HepG2 (cell line): ENCODE data around the gene ABRACL. TPM values are rescaled to one million over a fixed set of nuclear protein-coding genes. Genes with fewer than 3 reads are reported as not detected.

ENCODE experiments used
- BHLHE40 ChIP-seq: IDR thresholded peaks from 2 replicates; pipeline ENCODE4 v1.6.1; 2011; ENCODE audit warnings: low read length, improper control_type of control experiment
- FLYWCH1 ChIP-seq: sonication (generic); formaldehyde crosslinking; IDR thresholded peaks from 2 replicates; pipeline ENCODE4 v1.8.1; 2023; ENCODE audit warnings: mild to moderate bottlenecking, missing genetic modification reagents
- FOXC1 ChIP-seq: sonication (generic); formaldehyde crosslinking; IDR thresholded peaks from 2 replicates; pipeline ENCODE4 v1.8.0; 2022; ENCODE audit warnings: mild to moderate bottlenecking, missing genetic modification reagents, borderline replicate concordance
- FOXJ3 ChIP-seq: sonication (generic); formaldehyde crosslinking; IDR thresholded peaks from 2 replicates; pipeline ENCODE4 v1.4.0; 2020; ENCODE audit warnings: missing genetic modification reagents, mild to moderate bottlenecking, borderline replicate concordance
- NCOR1 ChIP-seq: fragments of 200-600 bp; sonication (generic); IDR thresholded peaks from 2 replicates; pipeline ENCODE4 v1.7.0; 2017; ENCODE audit warnings: antibody characterized with exemption, low read length, borderline replicate concordance
- NFRKB ChIP-seq: fragments of 450-650 bp; IDR thresholded peaks from 2 replicates; pipeline ENCODE4 v1.6.1; 2017
- PCBP2 ChIP-seq: fragments of 200-400 bp; formaldehyde crosslinking; optimal IDR thresholded peaks from 2 replicates; pipeline ENCODE3; 2018; ENCODE audit warnings: low read length, low read depth; ENCODE audit not compliant: poor library complexity, severe bottlenecking
- PHF8 ChIP-seq: sonication (generic); formaldehyde crosslinking; IDR thresholded peaks from 2 replicates; pipeline ENCODE4 v1.5.0; 2020; ENCODE audit warnings: missing genetic modification reagents
- SAP130 ChIP-seq: IDR thresholded peaks from 2 replicates; pipeline ENCODE4 v1.6.1; 2016; ENCODE audit warnings: low read depth
- TBP ChIP-seq: sonication (generic); formaldehyde crosslinking; IDR thresholded peaks from 2 replicates; pipeline ENCODE4 v1.5.0; 2020; ENCODE audit warnings: missing genetic modification reagents
- THYN1 ChIP-seq: sonication (generic); formaldehyde crosslinking; IDR thresholded peaks from 2 replicates; pipeline ENCODE4 v1.8.1; 2023; ENCODE audit warnings: low read depth, mild to moderate bottlenecking, moderate library complexity, missing genetic modification reagents, borderline replicate concordance
- TMF1 ChIP-seq: sonication (generic); formaldehyde crosslinking; IDR thresholded peaks from 2 replicates; pipeline ENCODE4 v1.8.1; 2022; ENCODE audit warnings: low read depth, missing genetic modification reagents
- ZBTB7B ChIP-seq: sonication (generic); formaldehyde crosslinking; IDR thresholded peaks from 2 replicates; pipeline ENCODE4 v1.4.0; 2020; ENCODE audit warnings: missing genetic modification reagents
- ZNF343 ChIP-seq: sonication (generic); formaldehyde crosslinking; IDR thresholded peaks from 2 replicates; pipeline ENCODE4 v1.4.0; 2020; ENCODE audit warnings: mild to moderate bottlenecking, missing genetic modification reagents
- ZNF367 ChIP-seq: sonication (generic); formaldehyde crosslinking; IDR thresholded peaks from 2 replicates; pipeline ENCODE4 v1.4.0; 2020; ENCODE audit warnings: missing genetic modification reagents, borderline replicate concordance
- ZNF619 ChIP-seq: sonication (generic); formaldehyde crosslinking; IDR thresholded peaks from 2 replicates; pipeline ENCODE4 v1.4.0; 2020; ENCODE audit warnings: mild to moderate bottlenecking, missing genetic modification reagents
- ZNF75D ChIP-seq: sonication (generic); formaldehyde crosslinking; IDR thresholded peaks from 2 replicates; pipeline ENCODE4 v1.8.1; 2023; ENCODE audit warnings: missing genetic modification reagents, mild to moderate bottlenecking, borderline replicate concordance
- ZNF766 ChIP-seq: sonication (generic); formaldehyde crosslinking; IDR thresholded peaks from 2 replicates; pipeline ENCODE4 v1.5.0; 2020; ENCODE audit warnings: missing genetic modification reagents, borderline replicate concordance
- ZNF782 ChIP-seq: sonication (generic); formaldehyde crosslinking; IDR thresholded peaks from 2 replicates; pipeline ENCODE4 v1.4.0; 2020; ENCODE audit warnings: missing genetic modification reagents, mild to moderate bottlenecking, borderline replicate concordance
- ZNF883 ChIP-seq: sonication (generic); formaldehyde crosslinking; IDR thresholded peaks from 2 replicates; pipeline ENCODE4 v1.5.1; 2020; ENCODE audit warnings: mild to moderate bottlenecking, missing genetic modification reagents; ENCODE audit errors: not compliant biosample characterization
- ZSCAN9 ChIP-seq: IDR thresholded peaks from 2 replicates; pipeline ENCODE4 v1.6.1; 2016; ENCODE audit warnings: borderline replicate concordance
- polyA plus RNA-seq, 8 experiments: library from polyadenylated mRNA; depleted of rRNA in 3 of 8; stranded (reverse) in 7 of 8; unstranded in 1 of 8; fragments of >200 nt; fragmentation: Illumina TruSeq in 4 of 8; extraction: Trizol in 4 of 8; gene quantifications; 2 replicates each; pipeline versions ENCODE4 v1.2.1 to v1.2.3, GENCODE V29; 2011 to 2016; ENCODE audit warnings: low read depth in 4 of 8, missing spikeins in 1 of 8, mixed read lengths in 1 of 8; ENCODE audit not compliant: insufficient read depth in 1 of 8
- total RNA-seq, 5 experiments: library from RNA; depleted of rRNA; stranded (reverse); fragments of >200 nt; fragmentation: Illumina TruSeq; extraction: Trizol; gene quantifications; 2 replicates each; pipeline ENCODE4 v1.2.3, GENCODE V29; 2016; ENCODE audit warnings: low read depth in 1 of 5
- TF ChIP-seq, protein P1 (sequence below), 2 experiments: fragments of 450-650 bp in 1 of 2; sonication (generic) in 1 of 2; formaldehyde crosslinking; IDR thresholded peaks; 2 replicates each; pipeline versions ENCODE4 v1.5.0 to v1.8.0; 2020 to 2022; ENCODE audit warnings: mild to moderate bottlenecking in 1 of 2, missing genetic modification reagents in 1 of 2
- TF ChIP-seq, protein P2 (sequence below): sonication (generic); formaldehyde crosslinking; IDR thresholded peaks from 2 replicates; pipeline ENCODE4 v1.5.0; 2020; ENCODE audit warnings: missing genetic modification reagents
- TF ChIP-seq, protein P3 (sequence below), 2 experiments: sonication (generic) in 1 of 2; formaldehyde crosslinking in 1 of 2; IDR thresholded peaks; 2 replicates each; pipeline versions ENCODE4 v1.4.0 to v1.6.1; 2016 to 2020; ENCODE audit warnings: borderline replicate concordance in 1 of 2, low read depth in 1 of 2, mild to moderate bottlenecking in 1 of 2, missing genetic modification reagents in 1 of 2

Gene ABRACL
- total and polyA plus RNA-seq, 2 of the 13 experiments (the other 11 are each of a cell fraction or from before 2014, with no cell fraction given), result 1.4 to 5.4 TPM

DNA sequence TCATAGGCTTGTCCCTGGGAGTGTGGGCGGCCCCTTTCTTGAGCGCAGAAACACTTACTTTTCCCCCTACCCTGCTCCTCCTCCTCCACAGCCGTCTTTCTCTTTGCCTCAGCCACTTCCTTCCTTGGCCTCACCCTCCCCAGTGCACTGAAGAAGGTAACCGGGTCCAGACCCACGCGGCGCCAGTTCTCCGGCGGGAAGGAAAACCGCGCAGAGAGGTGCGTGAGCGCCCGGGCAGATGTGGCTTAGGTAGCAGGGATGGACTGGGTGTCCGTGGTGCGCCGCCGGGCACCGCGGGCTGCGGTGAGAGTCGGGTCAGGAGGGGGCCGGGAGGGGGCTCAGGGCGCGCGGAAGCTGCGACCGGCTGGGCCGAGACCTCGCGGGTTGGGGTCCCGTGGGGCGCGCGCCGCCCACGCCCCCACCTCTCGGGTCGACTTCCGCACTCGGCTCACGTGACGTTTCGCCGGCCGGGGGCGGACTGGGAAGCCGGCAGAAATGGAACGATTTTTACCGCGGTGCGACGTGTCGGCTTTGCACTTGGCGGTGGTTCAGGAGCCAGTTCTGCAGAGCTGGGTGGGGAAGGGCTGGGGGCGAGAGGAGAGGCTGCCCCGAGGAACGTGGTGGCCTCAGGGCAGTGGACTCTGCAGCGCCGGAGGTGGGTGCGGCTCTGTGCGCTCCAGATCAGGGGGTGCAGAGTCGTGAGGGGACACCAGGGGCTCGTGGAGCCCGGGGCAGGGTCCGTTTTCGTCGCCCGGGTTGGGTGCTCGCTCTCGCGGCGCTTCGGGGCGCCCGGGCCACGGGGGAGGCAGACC, at the start of gene ABRACL (continued):
- TF ChIP-seq FOXC1 (CRISPR knock-in tag), result peak; percentile 57; the same call in 1 of the 2 replicates
- no peak for TF ChIP-seq ZNF75D (CRISPR knock-in tag)
- no peak for TF ChIP-seq FLYWCH1 (CRISPR knock-in tag)
- TF ChIP-seq, protein P1, sequence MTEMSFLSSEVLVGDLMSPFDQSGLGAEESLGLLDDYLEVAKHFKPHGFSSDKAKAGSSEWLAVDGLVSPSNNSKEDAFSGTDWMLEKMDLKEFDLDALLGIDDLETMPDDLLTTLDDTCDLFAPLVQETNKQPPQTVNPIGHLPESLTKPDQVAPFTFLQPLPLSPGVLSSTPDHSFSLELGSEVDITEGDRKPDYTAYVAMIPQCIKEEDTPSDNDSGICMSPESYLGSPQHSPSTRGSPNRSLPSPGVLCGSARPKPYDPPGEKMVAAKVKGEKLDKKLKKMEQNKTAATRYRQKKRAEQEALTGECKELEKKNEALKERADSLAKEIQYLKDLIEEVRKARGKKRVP (CRISPR knock-in tag; IDR thresholded peaks at IDR 0.05), result no peak
- peak; percentile 68; the same call in 1 of the 2 replicates for TF ChIP-seq BHLHE40
- TF ChIP-seq ZSCAN9 (CRISPR knock-in tag), result no peak
- TF ChIP-seq THYN1 (CRISPR knock-in tag), result no peak
- TF ChIP-seq PCBP2, result no peak
- TF ChIP-seq NCOR1, result no peak
- TF ChIP-seq, protein P2, sequence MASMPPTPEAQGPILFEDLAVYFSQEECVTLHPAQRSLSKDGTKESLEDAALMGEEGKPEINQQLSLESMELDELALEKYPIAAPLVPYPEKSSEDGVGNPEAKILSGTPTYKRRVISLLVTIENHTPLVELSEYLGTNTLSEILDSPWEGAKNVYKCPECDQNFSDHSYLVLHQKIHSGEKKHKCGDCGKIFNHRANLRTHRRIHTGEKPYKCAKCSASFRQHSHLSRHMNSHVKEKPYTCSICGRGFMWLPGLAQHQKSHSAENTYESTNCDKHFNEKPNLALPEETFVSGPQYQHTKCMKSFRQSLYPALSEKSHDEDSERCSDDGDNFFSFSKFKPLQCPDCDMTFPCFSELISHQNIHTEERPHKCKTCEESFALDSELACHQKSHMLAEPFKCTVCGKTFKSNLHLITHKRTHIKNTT (CRISPR knock-in tag), result no peak
- peak; percentile 85; the same call in 1 of the 2 replicates for TF ChIP-seq ZNF343 (CRISPR knock-in tag)
- peak; percentile 42; the same call in 1 of the 2 replicates for TF ChIP-seq ZBTB7B (CRISPR knock-in tag)
- TF ChIP-seq ZNF782 (CRISPR knock-in tag), result 0 out of 2 replicates have a peak, but pooled peaks have one; percentile 57
- no peak for TF ChIP-seq TMF1
- TF ChIP-seq NFRKB, result no peak
- TF ChIP-seq, protein P3, sequence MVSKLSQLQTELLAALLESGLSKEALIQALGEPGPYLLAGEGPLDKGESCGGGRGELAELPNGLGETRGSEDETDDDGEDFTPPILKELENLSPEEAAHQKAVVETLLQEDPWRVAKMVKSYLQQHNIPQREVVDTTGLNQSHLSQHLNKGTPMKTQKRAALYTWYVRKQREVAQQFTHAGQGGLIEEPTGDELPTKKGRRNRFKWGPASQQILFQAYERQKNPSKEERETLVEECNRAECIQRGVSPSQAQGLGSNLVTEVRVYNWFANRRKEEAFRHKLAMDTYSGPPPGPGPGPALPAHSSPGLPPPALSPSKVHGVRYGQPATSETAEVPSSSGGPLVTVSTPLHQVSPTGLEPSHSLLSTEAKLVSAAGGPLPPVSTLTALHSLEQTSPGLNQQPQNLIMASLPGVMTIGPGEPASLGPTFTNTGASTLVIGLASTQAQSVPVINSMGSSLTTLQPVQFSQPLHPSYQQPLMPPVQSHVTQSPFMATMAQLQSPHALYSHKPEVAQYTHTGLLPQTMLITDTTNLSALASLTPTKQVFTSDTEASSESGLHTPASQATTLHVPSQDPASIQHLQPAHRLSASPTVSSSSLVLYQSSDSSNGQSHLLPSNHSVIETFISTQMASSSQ (IDR thresholded peaks at IDR 0.05; ENCODE audit: low read depth), result no peak
- TF ChIP-seq, protein P3 (CRISPR knock-in tag; IDR thresholded peaks at IDR 0.05; ENCODE audit: borderline replicate concordance), result 0 out of 2 replicates have a peak, but pooled peaks have one; percentile 29
- TF ChIP-seq FOXJ3 (CRISPR knock-in tag), result no peak
- no peak for TF ChIP-seq TBP (CRISPR knock-in tag)
- no peak for TF ChIP-seq ZNF367 (CRISPR knock-in tag)
- 0 out of 2 replicates have a peak, but pooled peaks have one; percentile 25 for TF ChIP-seq ZNF619
- peak; percentile 84 for TF ChIP-seq ZNF883 (CRISPR knock-in tag)
- TF ChIP-seq PHF8, result peak; percentile 71; the same call in 1 of the 2 replicates
- TF ChIP-seq SAP130 (CRISPR knock-in tag), result peak; percentile 28; the same call in 1 of the 2 replicates
- no peak for TF ChIP-seq ZNF766 (CRISPR knock-in tag)
